Frontal cortex (tissue), 4 donors: ENCODE results near the gene RNF212B. TPM values are rescaled to one million over a fixed set of nuclear protein-coding genes. Genes with fewer than 3 reads are reported as not detected.
"Not testable (repeated sequence)": the region's sequence is repeated elsewhere in the genome, so short reads cannot be mapped to it uniquely, and the experiment has no call there.

ENCODE experiments used
- DNase-seq, 2 donors: peaks; one replicate each; pipeline ENCODE4 v3.0.0; 2012; ENCODE audit warnings: low spot score in 2 of 2
- FAIRE-seq: peaks from 2 replicates; lab custom pipeline; 2012; peaks lifted over from hg19 to GRCh38; lab: Jason Lieb, UNC
- total RNA-seq: library from RNA; depleted of rRNA; stranded (reverse); fragments of >200 nt; gene quantifications from one replicate; pipeline ENCODE4 v1.2.3, GENCODE V29; 2014
- donor health status: control.
- donor health status: control.
- donor health status: control.

Gene RNF212B
- not detected for total RNA-seq

GRCh38 chr14:23237772-23238594 lies at the start of gene RNF212B:
Gene RNF212B, plus strand, starts transcription at chr14:23237936. Its CDS starts 2,410 bp downstream, at chr14:23240346.
- DNase-seq (peak; percentile 65 to 88), FAIRE-seq (no peak)

- DNase-seq (no peak), FAIRE-seq (no peak)
Measured at GRCh38 chr14:23193432-23193831, 44.3 kb upstream of the RNF212B start.

- no peak for FAIRE-seq
Measured at GRCh38 chr14:23195552-23196101, 42.1 kb upstream of the RNF212B start.

GRCh38 chr14:23196487-23196886 lies 41.2 kb upstream of the RNF212B start:
- FAIRE-seq, DNase-seq: not testable (repeated sequence)

More at GRCh38 chr14:23195552-23196101, 42.1 kb upstream of the RNF212B start:
- DNase-seq: no peak

GRCh38 chr14:23199141-23199540 lies 38.6 kb upstream of the RNF212B start:
- not testable (repeated sequence) for DNase-seq, FAIRE-seq

- FAIRE-seq (no peak), DNase-seq (no peak)
Measured at GRCh38 chr14:23202001-23202400, 35.7 kb upstream of the RNF212B start.

- FAIRE-seq (no peak), DNase-seq (no peak)
Measured at GRCh38 chr14:23206422-23207145, 31.2 kb upstream of the RNF212B start.

- DNase-seq: no peak
- FAIRE-seq: no peak
Measured at GRCh38 chr14:23207146-23207540, 30.6 kb upstream of the RNF212B start.

- DNase-seq (no peak), FAIRE-seq (no peak)
Measured at GRCh38 chr14:23208324-23208723, 29.4 kb upstream of the RNF212B start.

- FAIRE-seq: no peak
Measured at GRCh38 chr14:23209651-23210423, 27.9 kb upstream of the RNF212B start.

GRCh38 chr14:23215421-23215820 lies 22.3 kb upstream of the RNF212B start:
- FAIRE-seq: no peak

More at GRCh38 chr14:23209651-23210423, 27.9 kb upstream of the RNF212B start:
- no peak for DNase-seq

GRCh38 chr14:23217032-23218020 lies 20.4 kb upstream of the RNF212B start:
- no peak for FAIRE-seq

More at GRCh38 chr14:23215421-23215820, 22.3 kb upstream of the RNF212B start:
- no peak for DNase-seq

GRCh38 chr14:23219075-23219474 lies 18.7 kb upstream of the RNF212B start:
- FAIRE-seq (no peak), DNase-seq (no peak)

More at GRCh38 chr14:23217032-23218020, 20.4 kb upstream of the RNF212B start:
- DNase-seq: no peak

GRCh38 chr14:23224958-23225357 lies 12.8 kb upstream of the RNF212B start:
- FAIRE-seq, DNase-seq: not testable (repeated sequence)

- FAIRE-seq (no peak), DNase-seq (no peak)
Measured at GRCh38 chr14:23227566-23227965, 10.2 kb upstream of the RNF212B start.

- no peak for FAIRE-seq
- DNase-seq: no peak
Measured at GRCh38 chr14:23228812-23229211, 8.9 kb upstream of the RNF212B start.

- not testable (repeated sequence) for DNase-seq, FAIRE-seq
Measured at GRCh38 chr14:23232241-23232808, 5.4 kb upstream of the RNF212B start.

- FAIRE-seq: no peak
Measured at GRCh38 chr14:23240661-23241060, 2.9 kb downstream of the RNF212B start.

More at GRCh38 chr14:23240661-23241060, 2.9 kb downstream of the RNF212B start:
- DNase-seq: no peak
